HepG2 (cell line): ENCODE results near the gene TNRC18. TPM values are rescaled to one million over a fixed set of nuclear protein-coding genes. Genes with fewer than 3 reads are reported as not detected.

Source experiments
- FOXO4 ChIP-seq: sonication (generic); formaldehyde crosslinking; conservative IDR thresholded peaks from 2 replicates; pipeline ENCODE4 v1.8.1; 2023; ENCODE audit warnings: missing genetic modification reagents
- GABPA ChIP-seq, 2 experiments: IDR thresholded peaks; 2 replicates each; pipeline ENCODE4 v1.6.1; 2011 to 2016; ENCODE audit warnings: low read depth in 2 of 2, low read length in 1 of 2, missing biosample characterization in 1 of 2, missing genetic modification characterization in 1 of 2
- HIVEP1 ChIP-seq: sonication (generic); formaldehyde crosslinking; IDR thresholded peaks from 2 replicates; pipeline ENCODE4 v1.4.0; 2020; ENCODE audit warnings: mild to moderate bottlenecking, missing genetic modification reagents
- KLF13 ChIP-seq: sonication (generic); formaldehyde crosslinking; IDR thresholded peaks from 2 replicates; pipeline ENCODE4 v1.4.0; 2020; ENCODE audit warnings: mild to moderate bottlenecking, missing genetic modification reagents
- MAFG ChIP-seq: sonication (generic); formaldehyde crosslinking; IDR thresholded peaks from 2 replicates; pipeline ENCODE4 v1.5.1; 2020; ENCODE audit warnings: mild to moderate bottlenecking, missing genetic modification reagents
- REST ChIP-seq, 2 experiments: IDR thresholded peaks; 2 replicates each; pipeline ENCODE4 v1.6.1; 2011 to 2012; ENCODE audit warnings: low read length in 2 of 2, borderline replicate concordance in 1 of 2, low read depth in 1 of 2, mild to moderate bottlenecking in 1 of 2, moderate library complexity in 1 of 2
- ZNF17 ChIP-seq: sonication (generic); formaldehyde crosslinking; IDR thresholded peaks from 2 replicates; pipeline ENCODE4 v1.5.0; 2020; ENCODE audit warnings: mild to moderate bottlenecking, missing genetic modification reagents
- ZNF546 ChIP-seq: sonication (generic); formaldehyde crosslinking; conservative IDR thresholded peaks from 2 replicates; pipeline ENCODE4 v1.8.1; 2023; ENCODE audit warnings: mild to moderate bottlenecking, missing genetic modification reagents
- ZNF83 ChIP-seq: sonication (generic); formaldehyde crosslinking; IDR thresholded peaks from 2 replicates; pipeline ENCODE4 v1.4.0; 2020; ENCODE audit warnings: missing genetic modification reagents, mild to moderate bottlenecking, borderline replicate concordance
- polyA plus RNA-seq, 8 experiments: library from polyadenylated mRNA; depleted of rRNA in 3 of 8; stranded (reverse) in 7 of 8; unstranded in 1 of 8; fragments of >200 nt; fragmentation: Illumina TruSeq in 4 of 8; extraction: Trizol in 4 of 8; gene quantifications; 2 replicates each; pipeline versions ENCODE4 v1.2.1 to v1.2.3, GENCODE V29; 2011 to 2016; ENCODE audit warnings: low read depth in 4 of 8, missing spikeins in 1 of 8, mixed read lengths in 1 of 8; ENCODE audit not compliant: insufficient read depth in 1 of 8
- total RNA-seq, 5 experiments: library from RNA; depleted of rRNA; stranded (reverse); fragments of >200 nt; fragmentation: Illumina TruSeq; extraction: Trizol; gene quantifications; 2 replicates each; pipeline ENCODE4 v1.2.3, GENCODE V29; 2016; ENCODE audit warnings: low read depth in 1 of 5

The TNRC18 gene
- total and polyA plus RNA-seq, 2 of the 13 experiments (the other 11 are each of a cell fraction or from before 2014, with no cell fraction given): 11.7 to 17.4 TPM

GRCh38 chr7:5397736-5398135 is 25.9 kb downstream of the TNRC18 start (continued):
- TF ChIP-seq REST (IDR thresholded peaks at IDR 0.05; ENCODE audit: borderline replicate concordance in 1 of 2, low read depth in 1 of 2, low read length in 2 of 2) (no peak), KLF13 (CRISPR knock-in tag) (no peak), GABPA (IDR thresholded peaks at IDR 0.05; ENCODE audit: low read depth, low read length) (no peak), GABPA (CRISPR knock-in tag; IDR thresholded peaks at IDR 0.05; ENCODE audit: low read depth) (no peak), FOXO4 (no peak), ZNF546 (no peak), HIVEP1 (CRISPR knock-in tag) (no peak), MAFG (CRISPR knock-in tag) (no peak), ZNF17 (CRISPR knock-in tag) (no peak), ZNF83 (CRISPR knock-in tag) (no peak)
- TF ChIP-seq, all 625 proteins: peak for 0
